HEK293 (cell line): ENCODE data around the gene UFD1.

Experiments used
- CTCF ChIA-PET: fragments of 350-600 bp; formaldehyde crosslinking; extraction: SDS; loops from one replicate; lab custom pipeline; 2021; ENCODE audit warnings: antibody characterized with exemption; lab: Yijun Ruan, JAX
- POLR2A ChIA-PET: fragments of 300-600 bp; formaldehyde crosslinking; extraction: SDS; loops from one replicate; lab custom pipeline; 2020; ENCODE audit warnings: antibody characterized with exemption, inconsistent platforms; lab: Yijun Ruan, JAX
- H3K27ac ChIP-seq: fragments of 200-500 bp; sonication (Bioruptor generic); 2 replicates; pipeline ENCODE4 v1.5.1; 2014; ENCODE audit warnings: low read depth, low read length, control low read depth, inconsistent platforms; ENCODE audit errors: extremely low read depth
- H3K36me3 ChIP-seq, 2 experiments: fragments of 200-500 bp in 1 of 2; sonication (Bioruptor generic) in 1 of 2; 1 replicate in 1 of 2; 2 replicates in 1 of 2; pipeline ENCODE4 v1.5.1; 2014 to 2017; ENCODE audit warnings: inconsistent platforms in 2 of 2, low read length in 2 of 2; ENCODE audit not compliant: control insufficient read depth in 2 of 2, insufficient read depth in 1 of 2
- H3K4me1 ChIP-seq: fragments of 200-500 bp; sonication (Bioruptor generic); 2 replicates; pipeline ENCODE4 v1.5.1; 2014; ENCODE audit warnings: mild to moderate bottlenecking, low read length, inconsistent platforms; ENCODE audit not compliant: control insufficient read depth, insufficient read depth
- H3K4me3 ChIP-seq: 2 replicates; pipeline ENCODE4 v1.5.1; 2011; ENCODE audit warnings: low read depth, mild to moderate bottlenecking, control low read depth, low read length, moderate library complexity
- H3K9me3 ChIP-seq: fragments of 200-500 bp; sonication (Bioruptor generic); 2 replicates; pipeline ENCODE4 v1.5.1; 2014; ENCODE audit warnings: low read depth, low read length, inconsistent platforms; ENCODE audit not compliant: control insufficient read depth, insufficient read depth
- CTCF ChIP-seq: fragments of 450-650 bp; formaldehyde crosslinking; IDR thresholded peaks from 2 replicates; pipeline ENCODE4 v1.5.1; 2016; ENCODE audit warnings: missing biosample characterization, missing genetic modification characterization
- HOXD13 ChIP-seq: sonication (generic); formaldehyde crosslinking; IDR thresholded peaks from 2 replicates; pipeline ENCODE4 v1.8.0; 2022; ENCODE audit warnings: missing genetic modification reagents, borderline replicate concordance
- IKZF3 ChIP-seq: fragments of 450-650 bp; IDR thresholded peaks from 2 replicates; pipeline ENCODE4 v1.5.0; 2018; ENCODE audit warnings: missing biosample characterization, mild to moderate bottlenecking, missing genetic modification characterization, moderate library complexity
- KLF10 ChIP-seq: fragments of 450-650 bp; IDR thresholded peaks from 2 replicates; pipeline ENCODE4 v1.5.1; 2018; ENCODE audit warnings: missing biosample characterization, mild to moderate bottlenecking, missing genetic modification characterization
- SP2 ChIP-seq: fragments of 450-650 bp; formaldehyde crosslinking; IDR thresholded peaks from 2 replicates; pipeline ENCODE4 v1.5.1; 2016; ENCODE audit warnings: missing biosample characterization, missing genetic modification characterization
- ZBTB20 ChIP-seq: fragments of 450-650 bp; formaldehyde crosslinking; IDR thresholded peaks from 2 replicates; pipeline ENCODE4 v1.5.1; 2016; ENCODE audit warnings: missing biosample characterization, missing genetic modification characterization
- ZBTB21 ChIP-seq: fragments of 450-650 bp; formaldehyde crosslinking; IDR thresholded peaks from 2 replicates; pipeline ENCODE4 v1.5.1; 2017; ENCODE audit warnings: missing biosample characterization, missing genetic modification characterization
- ZBTB26 ChIP-seq: fragments of 450-650 bp; formaldehyde crosslinking; optimal IDR thresholded peaks from 2 replicates; pipeline ENCODE3; 2016; ENCODE audit warnings: missing biosample characterization, mild to moderate bottlenecking, missing genetic modification characterization
- ZFP37 ChIP-seq: fragments of 450-650 bp; formaldehyde crosslinking; IDR thresholded peaks from 2 replicates; pipeline ENCODE4 v1.5.1; 2016; ENCODE audit warnings: missing biosample characterization, missing genetic modification characterization
- ZNF114 ChIP-seq: fragments of 450-650 bp; formaldehyde crosslinking; IDR thresholded peaks from 2 replicates; pipeline ENCODE4 v1.5.0; 2017; ENCODE audit warnings: missing biosample characterization, missing genetic modification characterization
- ZNF121 ChIP-seq: fragments of 450-650 bp; formaldehyde crosslinking; IDR thresholded peaks from 2 replicates; pipeline ENCODE4 v1.5.1; 2016; ENCODE audit warnings: missing biosample characterization, missing genetic modification characterization
- ZNF133 ChIP-seq: fragments of 450-650 bp; formaldehyde crosslinking; IDR thresholded peaks from 2 replicates; pipeline ENCODE4 v1.5.1; 2016; ENCODE audit warnings: missing biosample characterization, missing genetic modification characterization
- ZNF148 ChIP-seq: fragments of 450-650 bp; formaldehyde crosslinking; IDR thresholded peaks from 2 replicates; pipeline ENCODE4 v1.5.0; 2017; ENCODE audit warnings: missing biosample characterization, missing genetic modification characterization, borderline replicate concordance
- ZNF16 ChIP-seq: fragments of 450-650 bp; formaldehyde crosslinking; IDR thresholded peaks from 2 replicates; pipeline ENCODE4 v1.5.1; 2016; ENCODE audit warnings: low read depth, missing biosample characterization, missing genetic modification characterization
- ZNF266 ChIP-seq: fragments of 450-650 bp; formaldehyde crosslinking; IDR thresholded peaks from 2 replicates; pipeline ENCODE4 v1.5.1; 2016; ENCODE audit warnings: missing biosample characterization, missing genetic modification characterization, low read depth
- ZNF521 ChIP-seq: fragments of 450-650 bp; formaldehyde crosslinking; IDR thresholded peaks from 2 replicates; pipeline ENCODE4 v1.5.1; 2017; ENCODE audit warnings: missing biosample characterization, mild to moderate bottlenecking, missing genetic modification characterization
- ZNF580 ChIP-seq: fragments of 450-650 bp; formaldehyde crosslinking; IDR thresholded peaks from 2 replicates; pipeline ENCODE4 v1.5.1; 2016; ENCODE audit warnings: missing biosample characterization, missing genetic modification characterization
- ZNF626 ChIP-seq: fragments of 450-650 bp; sonication (Bioruptor Pico); formaldehyde crosslinking; IDR thresholded peaks from 2 replicates; pipeline ENCODE4 v1.5.1; 2018; ENCODE audit warnings: missing biosample characterization, missing genetic modification characterization, inconsistent platforms
- ZNF629 ChIP-seq: fragments of 450-650 bp; formaldehyde crosslinking; IDR thresholded peaks from 2 replicates; pipeline ENCODE4 v1.5.1; 2017; ENCODE audit warnings: missing biosample characterization, missing genetic modification characterization
- ZNF639 ChIP-seq: fragments of 450-650 bp; formaldehyde crosslinking; IDR thresholded peaks from 2 replicates; pipeline ENCODE4 v1.5.1; 2016; ENCODE audit warnings: missing biosample characterization, missing genetic modification characterization

UFD1 gene

GRCh38 chr22:19518635-19519034, 39.6 kb upstream of the UFD1 start:
- Histone ChIP-seq H3K9me3 (no peaks in the 10 kb centered on the region), H3K27ac (no peak overlapping the region), H3K4me1 (no peaks in the 10 kb centered on the region), H3K4me3 (no peak overlapping the region), H3K36me3 (peaks cover 5 to 80% of the 10 kb centered on the region in 2 experiments; a peak in 2 of 3 replicates)
- TF ChIP-seq ZFP37 (no peak), HOXD13 (CRISPR knock-in tag) (no peak), IKZF3 (tag by site-specific recombination) (no peak), ZNF16 (tag by site-specific recombination) (no peak), ZNF639 (tag by site-specific recombination) (no peak), ZNF148 (no peak)
- POLR2A ChIA-PET = no interaction called here
- CTCF ChIA-PET = no interaction called here

GRCh38 chr22:19517919-19518611, 39.1 kb upstream of the UFD1 start:
- no peaks in the 10 kb centered on the region for H3K4me1 ChIP-seq
- H3K27ac ChIP-seq = no peak overlapping the region
- no peak overlapping the region for H3K4me3 ChIP-seq
- TF ChIP-seq ZNF521 (tag by site-specific recombination) = no peak
- no peak for TF ChIP-seq KLF10 (tag by site-specific recombination)
- CTCF ChIA-PET = no interaction called here
- H3K36me3 ChIP-seq = peaks cover 11 to 84% of the 10 kb centered on the region in 2 experiments; a peak in 2 of 3 replicates
- POLR2A ChIA-PET = no interaction called here
- no peaks in the 10 kb centered on the region for H3K9me3 ChIP-seq

- CTCF ChIA-PET = interaction anchor here (0.6 kb wide), 1 partner anchor 37 kb away, joined by 3 read pairs; the partner anchor contains the start of gene CDC45
- H3K4me3 ChIP-seq = no peak overlapping the region
- TF ChIP-seq ZNF266 (tag by site-specific recombination) (no peak), ZBTB21 (tag by site-specific recombination) (no peak)
- H3K27ac ChIP-seq = no peak overlapping the region
- no peaks in the 10 kb centered on the region for H3K4me1 ChIP-seq
- peaks cover 13 to 94% of the 10 kb centered on the region in 2 experiments; a peak in 2 of 3 replicates for H3K36me3 ChIP-seq
- no peaks in the 10 kb centered on the region for H3K9me3 ChIP-seq
- POLR2A ChIA-PET = no interaction called here
Measured at GRCh38 chr22:19517171-19517500, 38.1 kb upstream of the UFD1 start.

- Histone ChIP-seq H3K9me3 (no peaks in the 10 kb centered on the region), H3K4me3 (no peak overlapping the region), H3K27ac (no peak overlapping the region), H3K36me3 (peaks cover 13 to 97% of the 10 kb centered on the region in 2 experiments), H3K4me1 (no peaks in the 10 kb centered on the region)
- ChIA-PET POLR2A (no interaction called here), CTCF (interaction anchor here (0.6 to 0.9 kb wide), 3 partner anchors 14 to 116 kb away, joined by 3 to 8 read pairs (median 4); partner anchors contain the start of gene CDC45)
- TF ChIP-seq ZBTB26 = no peak
- no peak for TF ChIP-seq ZNF626 (tag by site-specific recombination)
- no peak for TF ChIP-seq ZNF121 (tag by site-specific recombination)
- no peak for TF ChIP-seq ZNF629 (tag by site-specific recombination)
- TF ChIP-seq ZBTB20 (tag by site-specific recombination) = no peak
- TF ChIP-seq ZNF114 (tag by site-specific recombination) = no peak
- no peak for TF ChIP-seq SP2 (tag by site-specific recombination)
- TF ChIP-seq CTCF (tag by site-specific recombination) = no peak
- no peak for TF ChIP-seq ZNF133
- TF ChIP-seq ZNF580 (tag by site-specific recombination) = no peak
Measured at GRCh38 chr22:19516378-19517170, 37.6 kb upstream of the UFD1 start.
